Muscle layer of duodenum (tissue), 2 donors: ENCODE results near the gene GPR148.
A peak's percentile ranks its signal among the peaks of the same experiment; 100 is the strongest.

Experiments used
- H3K27ac ChIP-seq: one replicate; pipeline ENCODE4 v1.7.0; 2013; ENCODE audit warnings: mild to moderate bottlenecking, low read length
- H3K27me3 ChIP-seq: one replicate; pipeline ENCODE4 v1.7.0; 2013; ENCODE audit warnings: low read depth, mild to moderate bottlenecking, control low read depth, low read length
- H3K36me3 ChIP-seq, 2 donors: one replicate each; pipeline ENCODE4 v1.7.0; 2013; ENCODE audit warnings: low read length in 2 of 2, control low read depth in 1 of 2, mild to moderate bottlenecking in 1 of 2; ENCODE audit not compliant: insufficient read depth in 2 of 2, control insufficient read depth in 1 of 2
- H3K4me1 ChIP-seq, 2 donors: one replicate each; pipeline ENCODE4 v1.7.0; 2013; ENCODE audit warnings: low read length in 2 of 2, mild to moderate bottlenecking in 2 of 2, control low read depth in 1 of 2, moderate library complexity in 1 of 2; ENCODE audit not compliant: insufficient read depth in 2 of 2, control insufficient read depth in 1 of 2
- H3K4me3 ChIP-seq, 2 donors: one replicate each; pipeline ENCODE4 v1.7.0; 2013; ENCODE audit warnings: low read length in 2 of 2, low read depth in 1 of 2, mild to moderate bottlenecking in 1 of 2
- H3K9me3 ChIP-seq, 2 donors: one replicate each; pipeline ENCODE4 v1.7.0; 2013; ENCODE audit warnings: low read length in 2 of 2, control low read depth in 1 of 2, mild to moderate bottlenecking in 1 of 2; ENCODE audit not compliant: control insufficient read depth in 1 of 2
- donor health status: healthy.

GPR148 gene

GRCh38 chr2:130755256-130756052 is 26.6 kb downstream of the GPR148 start, which contains the start of gene AMER3:
TSS of gene AMER3 (plus strand) at chr2:130755540. CDS start at chr2:130762073, 6,533 bp downstream.
- H3K4me3 ChIP-seq = peak within 1 kb of the TSS in 1 of 2 donors; percentile 42

DNA sequence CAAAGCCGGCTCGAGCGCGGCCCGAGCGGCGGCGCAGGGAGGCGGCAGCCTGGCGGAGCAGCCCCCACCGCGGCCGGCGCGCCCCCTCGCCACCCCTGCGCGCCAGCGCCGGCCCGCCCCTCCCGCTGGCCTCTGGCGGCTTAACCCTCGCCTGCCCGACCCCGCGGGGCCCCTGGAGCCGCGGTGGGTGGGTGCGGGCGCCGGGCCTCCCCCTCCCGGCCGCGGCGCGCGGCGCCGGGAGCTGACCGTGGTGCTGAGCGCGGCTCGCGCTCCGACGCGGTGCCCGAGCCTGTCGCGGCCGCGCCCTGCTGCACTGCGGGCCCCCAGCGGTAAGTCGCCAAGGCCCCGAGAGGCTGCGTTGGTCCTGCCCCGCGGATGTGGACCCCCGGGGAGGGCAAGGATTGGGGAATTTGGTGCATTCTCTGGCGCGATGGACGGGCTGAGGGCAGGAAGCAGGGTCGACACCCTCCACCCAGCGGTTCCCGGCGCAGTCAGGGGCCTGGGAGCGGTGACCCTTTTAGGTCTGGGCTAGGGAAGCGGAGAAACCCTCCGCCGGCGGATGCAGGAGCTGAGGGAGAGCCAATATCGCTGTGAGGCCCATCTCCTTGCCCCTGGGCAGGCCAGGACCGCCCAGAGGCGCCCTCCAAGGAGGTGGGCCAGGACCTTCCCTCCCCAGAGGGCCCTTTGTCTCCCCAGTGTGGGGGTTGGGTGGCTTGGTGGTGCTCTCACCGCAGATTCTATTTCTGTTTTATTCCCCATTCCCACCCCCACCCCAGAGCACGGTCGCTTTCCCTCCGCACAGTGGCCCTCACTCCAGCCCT is 27.4 kb downstream of the GPR148 start:
- peak overlapping the region in 1 of 2 donors; percentile 42 for H3K4me3 ChIP-seq
- no peaks in the 10 kb centered on the region for H3K36me3 ChIP-seq
- peaks cover 20% of the 10 kb centered on the region for H3K27me3 ChIP-seq
- no peaks in the 10 kb centered on the region for H3K9me3 ChIP-seq
- H3K4me1 ChIP-seq = peaks cover 0 to 12% of the 10 kb centered on the region in 2 donors
- H3K27ac ChIP-seq = no peak overlapping the region

More at GRCh38 chr2:130755256-130756052, 26.6 kb downstream of the GPR148 start, which contains the start of gene AMER3:
- peaks cover 0 to 12% of the 10 kb centered on the region in 2 donors for H3K4me1 ChIP-seq
- peaks cover 20% of the 10 kb centered on the region for H3K27me3 ChIP-seq
- no peak within 1 kb of the TSS for H3K27ac ChIP-seq
- H3K36me3 ChIP-seq = no peaks in the 10 kb centered on the region
- H3K9me3 ChIP-seq = no peaks in the 10 kb centered on the region

DNA sequence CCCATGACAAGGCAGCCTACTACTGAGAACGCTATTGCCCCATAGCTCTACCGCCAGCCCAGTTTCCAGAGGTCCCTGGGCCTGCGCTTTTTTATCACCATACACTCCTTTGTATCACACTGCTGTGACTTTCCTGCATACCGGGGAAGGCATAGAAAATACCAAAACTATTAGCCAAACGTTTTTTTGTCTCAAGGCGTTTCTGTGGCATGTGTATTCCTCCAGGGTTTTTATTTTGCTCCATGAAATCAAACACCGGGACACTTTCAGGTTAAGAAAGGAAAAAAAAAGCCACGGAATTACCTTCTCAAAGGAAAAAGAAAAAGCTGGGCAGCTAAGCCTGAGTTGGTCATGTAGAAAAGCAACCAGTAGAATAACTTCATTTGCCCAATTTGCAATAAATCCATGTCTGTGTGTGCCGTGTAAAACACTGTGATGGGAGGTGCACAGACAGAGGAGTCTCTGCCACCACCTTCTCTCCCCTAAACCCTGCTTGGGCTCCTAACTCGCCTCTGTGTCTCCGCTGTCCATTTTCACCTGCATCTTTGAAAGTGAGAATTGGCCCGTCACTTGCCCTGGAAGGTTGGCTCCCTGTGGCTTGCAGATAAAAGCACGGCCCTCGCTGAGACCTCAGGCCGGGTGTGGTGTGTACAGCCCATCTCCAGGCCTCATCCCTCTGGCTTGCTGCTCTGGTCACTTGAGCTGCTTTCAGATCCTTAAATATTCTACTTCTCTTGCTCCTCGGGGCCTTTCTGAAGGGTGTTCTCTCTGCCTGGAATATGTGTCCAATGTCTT is 28.2 kb downstream of the GPR148 start:
- Histone ChIP-seq H3K27ac (no peak overlapping the region), H3K27me3 (peaks cover 20% of the 10 kb centered on the region), H3K4me3 (no peak overlapping the region)

GRCh38 chr2:130759906-130760753 is 31.3 kb downstream of the GPR148 start:
- H3K4me3 ChIP-seq = no peak overlapping the region
- H3K9me3 ChIP-seq = no peaks in the 10 kb centered on the region
- peaks cover 18% of the 10 kb centered on the region for H3K27me3 ChIP-seq
- H3K27ac ChIP-seq = no peak overlapping the region
- peaks cover 0 to 12% of the 10 kb centered on the region in 2 donors for H3K4me1 ChIP-seq
- H3K36me3 ChIP-seq = no peaks in the 10 kb centered on the region

More for the DNA sequence above, 28.2 kb downstream of the GPR148 start:
- Histone ChIP-seq H3K9me3 (no peaks in the 10 kb centered on the region), H3K4me1 (peaks cover 0 to 12% of the 10 kb centered on the region in 2 donors), H3K36me3 (no peaks in the 10 kb centered on the region)

DNA sequence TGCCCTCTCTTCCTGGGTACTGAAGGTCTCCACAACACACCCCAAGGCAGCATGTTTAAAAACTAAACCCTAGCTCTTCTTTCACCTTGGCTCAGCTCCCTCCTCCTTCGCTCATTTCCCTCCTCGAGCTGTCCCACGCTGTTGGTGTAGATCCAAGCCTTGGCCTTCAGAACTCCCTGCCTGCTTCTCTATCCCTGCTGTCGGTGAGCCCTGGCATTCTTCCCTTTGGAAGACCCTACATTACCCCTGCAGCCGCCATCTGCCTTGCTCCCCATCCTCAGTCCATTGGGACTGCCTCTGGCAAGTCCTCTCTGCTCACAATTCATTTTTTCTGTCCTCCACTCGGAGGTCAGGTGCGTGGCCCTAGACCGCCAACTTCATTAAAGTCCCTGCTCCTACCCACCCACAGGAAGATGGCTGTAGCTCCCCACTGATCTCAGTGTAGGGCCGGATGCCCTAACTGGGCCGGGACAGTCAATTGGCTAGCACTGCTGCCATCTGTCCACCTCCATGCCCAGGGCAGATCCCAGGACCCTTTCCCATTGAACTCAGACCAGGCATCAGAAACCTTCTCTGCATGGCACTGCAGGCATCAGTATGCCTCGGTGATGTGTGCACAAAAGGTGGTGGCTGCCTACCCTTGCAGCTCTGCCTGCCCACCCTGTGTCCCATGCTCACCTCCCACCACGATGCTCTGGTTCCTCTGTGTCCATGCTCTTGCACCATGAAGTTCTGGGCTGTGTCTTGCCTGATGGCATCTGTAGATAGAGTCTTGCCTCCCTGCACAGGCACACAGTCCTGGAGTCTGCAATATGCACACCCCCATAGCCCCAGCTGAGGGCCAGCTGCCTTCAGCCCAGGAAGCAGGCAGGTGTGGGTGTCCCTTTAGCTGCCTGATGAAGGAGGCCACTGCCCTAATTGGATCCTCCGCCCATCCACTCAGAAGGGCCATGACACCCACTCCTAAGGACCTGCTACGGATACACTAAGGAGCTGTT is 32.2 kb downstream of the GPR148 start:
- Histone ChIP-seq H3K27ac (no peak overlapping the region), H3K27me3 (peaks cover 14% of the 10 kb centered on the region), H3K4me1 (peaks cover 0 to 7% of the 10 kb centered on the region in 2 donors), H3K9me3 (no peaks in the 10 kb centered on the region), H3K36me3 (no peaks in the 10 kb centered on the region), H3K4me3 (no peak overlapping the region)

GRCh38 chr2:130762031-130762909 is 33.4 kb downstream of the GPR148 start:
- Histone ChIP-seq H3K27me3 (peaks cover 4% of the 10 kb centered on the region), H3K4me3 (no peak overlapping the region), H3K27ac (no peak overlapping the region), H3K9me3 (no peaks in the 10 kb centered on the region), H3K36me3 (no peaks in the 10 kb centered on the region), H3K4me1 (no peaks in the 10 kb centered on the region)

- Histone ChIP-seq H3K27ac (no peak overlapping the region), H3K27me3 (no peaks in the 10 kb centered on the region)
Measured at GRCh38 chr2:130762910-130763385, 34.1 kb downstream of the GPR148 start.

DNA sequence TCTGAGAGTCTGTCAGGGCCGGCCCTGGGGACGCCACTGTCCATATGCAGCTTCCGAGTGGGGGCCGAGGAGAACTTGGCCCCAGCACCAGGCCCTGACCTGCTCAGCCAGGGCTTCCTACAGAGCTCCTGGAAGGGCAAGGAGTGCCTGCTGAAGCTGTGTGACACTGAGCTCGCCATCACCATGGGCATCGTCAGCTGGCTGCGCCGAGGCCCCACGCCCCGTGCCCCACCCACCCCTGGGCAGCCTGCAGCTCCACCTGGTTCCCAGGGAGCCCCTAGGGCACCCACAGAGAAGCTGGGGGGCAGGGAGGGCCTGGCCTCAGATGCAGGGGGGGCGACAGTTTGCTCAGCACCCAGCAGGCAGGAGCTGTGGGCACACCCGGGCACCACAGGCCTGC is 34.5 kb downstream of the GPR148 start:
- Histone ChIP-seq H3K27me3 (no peaks in the 10 kb centered on the region), H3K36me3 (no peaks in the 10 kb centered on the region), H3K4me1 (no peaks in the 10 kb centered on the region), H3K4me3 (no peak overlapping the region), H3K27ac (no peak overlapping the region), H3K9me3 (no peaks in the 10 kb centered on the region)

More at GRCh38 chr2:130762910-130763385, 34.1 kb downstream of the GPR148 start:
- Histone ChIP-seq H3K36me3 (no peaks in the 10 kb centered on the region), H3K4me3 (no peak overlapping the region), H3K4me1 (no peaks in the 10 kb centered on the region), H3K9me3 (no peaks in the 10 kb centered on the region)
